H54 (cell line): Measurements from ENCODE around the gene IL9.
A peak's percentile ranks its signal among the peaks of the same experiment; 100 is the strongest.

Experiments
- DNase-seq: peaks from one replicate; pipeline ENCODE4 v3.0.0; 2011; ENCODE audit warnings: low spot score, mixed read lengths; ENCODE audit not compliant: insufficient read length
- FAIRE-seq: peaks from 3 replicates; lab custom pipeline; 2011; peaks lifted over from hg19 to GRCh38; lab: Jason Lieb, UNC
- POLR2A ChIP-seq: IDR thresholded peaks from 2 replicates; pipeline ENCODE4 v1.6.1; 2011; ENCODE audit warnings: low read depth, mild to moderate bottlenecking, low read length

IL9 gene

GRCh38 chr5:135913713-135914626 lies 18.3 kb upstream of the IL9 start:
- no peak for TF ChIP-seq POLR2A
- DNase-seq, result no peak
- no peak for FAIRE-seq

DNA sequence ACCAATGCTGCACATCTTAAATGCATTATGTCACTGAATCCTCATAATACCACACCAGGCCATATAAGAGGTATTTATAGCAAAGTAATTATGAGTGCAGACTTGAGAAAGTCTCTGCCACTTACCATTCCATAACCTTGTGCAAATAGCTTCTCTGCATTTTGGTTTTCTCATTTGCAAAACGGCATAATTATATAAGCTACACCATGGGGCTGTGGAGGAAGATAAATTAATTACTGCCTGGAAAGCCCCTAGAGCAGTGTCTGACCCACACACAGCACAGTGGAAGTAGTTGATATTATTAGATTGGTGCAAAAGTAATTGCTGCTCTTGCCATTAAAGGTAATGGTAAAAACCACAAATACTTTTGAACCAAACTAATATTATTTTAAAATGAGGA lies 9.5 kb upstream of the IL9 start:
- no peak for FAIRE-seq
- no peak for DNase-seq
- no peak for TF ChIP-seq POLR2A

DNA sequence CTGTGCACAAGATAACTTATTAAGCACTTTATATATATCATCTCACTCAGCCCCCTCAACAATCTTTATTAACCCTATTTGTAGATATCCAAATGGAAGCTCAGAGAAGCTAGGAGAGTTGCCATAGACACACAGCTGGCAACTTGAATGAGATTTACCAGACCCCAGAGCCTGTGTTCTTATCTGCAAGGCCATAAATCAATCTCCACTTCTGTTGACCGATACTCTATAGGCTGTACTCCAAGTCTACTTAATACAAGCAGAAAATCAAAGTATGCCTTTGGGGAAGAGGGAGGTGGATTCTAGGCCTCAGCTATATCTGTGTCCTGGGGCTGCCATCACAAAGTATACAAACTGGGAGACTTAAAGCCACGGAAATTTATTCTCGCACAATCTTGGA lies 6.0 kb upstream of the IL9 start:
- no peak for FAIRE-seq
- TF ChIP-seq POLR2A, result no peak
- no peak for DNase-seq

- DNase-seq (no peak), FAIRE-seq (no peak)
- no peak for TF ChIP-seq POLR2A
Measured at GRCh38 chr5:135900276-135900675, 4.6 kb upstream of the IL9 start.

GRCh38 chr5:135898651-135899050 lies 3.0 kb upstream of the IL9 start:
- FAIRE-seq (no peak), DNase-seq (no peak)
- TF ChIP-seq POLR2A, result no peak

DNA sequence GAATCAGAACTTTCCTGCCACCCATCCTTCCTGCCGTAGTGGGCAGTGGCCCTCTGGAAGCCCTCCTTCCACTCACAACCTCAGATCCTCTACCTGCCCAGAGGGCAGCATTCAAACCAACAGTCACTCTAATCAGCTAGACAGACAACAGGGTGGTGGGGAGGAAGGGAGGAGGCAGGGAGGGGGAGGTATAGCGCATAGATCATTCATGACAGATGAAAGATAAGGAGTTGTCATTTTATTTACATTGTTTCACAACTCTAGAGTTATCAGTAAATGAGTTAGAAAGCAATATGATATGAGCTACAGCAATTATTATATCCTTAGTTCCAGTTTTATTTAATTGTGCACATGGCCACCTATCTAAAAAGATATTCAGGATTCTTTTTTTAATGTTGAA lies 852 bp downstream of the IL9 start:
- FAIRE-seq (no peak), DNase-seq (no peak)
- no peak for TF ChIP-seq POLR2A

DNA sequence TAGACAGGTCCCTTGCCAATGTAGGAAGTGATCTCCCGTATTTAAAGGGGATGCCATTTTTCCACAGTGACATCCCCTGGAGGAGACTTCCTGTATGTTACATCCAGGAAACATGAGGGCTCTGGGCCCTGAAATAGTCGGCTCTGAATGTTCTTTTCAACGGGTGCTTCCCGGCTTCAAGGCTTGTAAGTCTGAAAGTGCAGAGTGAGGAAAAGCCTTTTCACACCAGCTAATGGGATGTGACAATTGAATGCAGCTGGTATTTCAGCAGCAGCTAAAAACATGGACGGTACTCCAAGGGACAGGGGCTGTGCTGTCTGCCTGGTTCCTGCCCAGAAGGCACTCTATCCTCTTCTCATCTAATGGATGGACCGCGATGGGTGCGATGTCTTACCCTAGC lies 1.4 kb downstream of the IL9 start:
- DNase-seq (no peak), FAIRE-seq (no peak)
- TF ChIP-seq POLR2A, result no peak

DNA sequence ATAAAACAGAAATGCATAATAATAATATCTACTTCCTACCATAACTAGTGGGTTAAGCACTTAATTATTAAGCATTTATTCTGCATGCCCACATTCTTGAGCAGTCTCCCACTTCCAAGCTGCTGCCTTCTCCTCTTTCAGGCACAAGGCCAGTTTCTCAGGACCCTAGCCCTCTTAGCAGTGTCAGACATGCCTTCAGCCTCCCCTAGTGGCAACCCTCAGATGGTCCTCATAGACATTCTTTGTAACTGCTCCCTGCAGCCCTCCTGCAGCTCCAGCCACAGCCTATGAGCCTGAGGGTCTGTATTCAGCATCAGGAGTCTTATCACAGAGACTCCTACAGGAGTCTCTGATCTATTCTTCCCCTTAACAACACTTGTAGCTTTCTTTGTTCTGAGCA lies 3.9 kb downstream of the IL9 start:
- DNase-seq (no peak), FAIRE-seq (no peak)
- no peak for TF ChIP-seq POLR2A

- FAIRE-seq (no peak), DNase-seq (no peak)
- no peak for TF ChIP-seq POLR2A
Measured at GRCh38 chr5:135891268-135891667, 4.4 kb downstream of the IL9 start.

GRCh38 chr5:135890867-135891266 lies 4.8 kb downstream of the IL9 start:
- no peak for TF ChIP-seq POLR2A
- no peak for FAIRE-seq
- DNase-seq, result no peak

GRCh38 chr5:135890296-135890695 lies 5.3 kb downstream of the IL9 start:
- FAIRE-seq (no peak), DNase-seq (no peak)
- TF ChIP-seq POLR2A, result no peak

GRCh38 chr5:135887881-135888614 lies 7.6 kb downstream of the IL9 start:
- TF ChIP-seq POLR2A, result no peak
- DNase-seq, result no peak
- no peak for FAIRE-seq

GRCh38 chr5:135887447-135887864 lies 8.2 kb downstream of the IL9 start:
- TF ChIP-seq POLR2A, result no peak

GRCh38 chr5:135886136-135886535 lies 9.5 kb downstream of the IL9 start:
- TF ChIP-seq POLR2A, result no peak
- FAIRE-seq (no peak), DNase-seq (no peak)

More at GRCh38 chr5:135887447-135887864, 8.2 kb downstream of the IL9 start:
- DNase-seq (peak; percentile 64), FAIRE-seq (no peak)
